ENCODE data around the gene MUC20.

- TF ChIP-seq, protein P1, sequence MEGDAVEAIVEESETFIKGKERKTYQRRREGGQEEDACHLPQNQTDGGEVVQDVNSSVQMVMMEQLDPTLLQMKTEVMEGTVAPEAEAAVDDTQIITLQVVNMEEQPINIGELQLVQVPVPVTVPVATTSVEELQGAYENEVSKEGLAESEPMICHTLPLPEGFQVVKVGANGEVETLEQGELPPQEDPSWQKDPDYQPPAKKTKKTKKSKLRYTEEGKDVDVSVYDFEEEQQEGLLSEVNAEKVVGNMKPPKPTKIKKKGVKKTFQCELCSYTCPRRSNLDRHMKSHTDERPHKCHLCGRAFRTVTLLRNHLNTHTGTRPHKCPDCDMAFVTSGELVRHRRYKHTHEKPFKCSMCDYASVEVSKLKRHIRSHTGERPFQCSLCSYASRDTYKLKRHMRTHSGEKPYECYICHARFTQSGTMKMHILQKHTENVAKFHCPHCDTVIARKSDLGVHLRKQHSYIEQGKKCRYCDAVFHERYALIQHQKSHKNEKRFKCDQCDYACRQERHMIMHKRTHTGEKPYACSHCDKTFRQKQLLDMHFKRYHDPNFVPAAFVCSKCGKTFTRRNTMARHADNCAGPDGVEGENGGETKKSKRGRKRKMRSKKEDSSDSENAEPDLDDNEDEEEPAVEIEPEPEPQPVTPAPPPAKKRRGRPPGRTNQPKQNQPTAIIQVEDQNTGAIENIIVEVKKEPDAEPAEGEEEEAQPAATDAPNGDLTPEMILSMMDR (IDR thresholded peaks at IDR 0.05), result no peak
- no peak for TF ChIP-seq ZFX (IDR thresholded peaks at IDR 0.05; ENCODE audit: borderline replicate concordance)
Observed at GRCh38 chr3:195752066-195752465, 31.3 kb downstream of the MUC20 start.
